ENCODE data around the gene SNAPIN.

The SNAPIN gene, protein sequence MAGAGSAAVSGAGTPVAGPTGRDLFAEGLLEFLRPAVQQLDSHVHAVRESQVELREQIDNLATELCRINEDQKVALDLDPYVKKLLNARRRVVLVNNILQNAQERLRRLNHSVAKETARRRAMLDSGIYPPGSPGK

DNA sequence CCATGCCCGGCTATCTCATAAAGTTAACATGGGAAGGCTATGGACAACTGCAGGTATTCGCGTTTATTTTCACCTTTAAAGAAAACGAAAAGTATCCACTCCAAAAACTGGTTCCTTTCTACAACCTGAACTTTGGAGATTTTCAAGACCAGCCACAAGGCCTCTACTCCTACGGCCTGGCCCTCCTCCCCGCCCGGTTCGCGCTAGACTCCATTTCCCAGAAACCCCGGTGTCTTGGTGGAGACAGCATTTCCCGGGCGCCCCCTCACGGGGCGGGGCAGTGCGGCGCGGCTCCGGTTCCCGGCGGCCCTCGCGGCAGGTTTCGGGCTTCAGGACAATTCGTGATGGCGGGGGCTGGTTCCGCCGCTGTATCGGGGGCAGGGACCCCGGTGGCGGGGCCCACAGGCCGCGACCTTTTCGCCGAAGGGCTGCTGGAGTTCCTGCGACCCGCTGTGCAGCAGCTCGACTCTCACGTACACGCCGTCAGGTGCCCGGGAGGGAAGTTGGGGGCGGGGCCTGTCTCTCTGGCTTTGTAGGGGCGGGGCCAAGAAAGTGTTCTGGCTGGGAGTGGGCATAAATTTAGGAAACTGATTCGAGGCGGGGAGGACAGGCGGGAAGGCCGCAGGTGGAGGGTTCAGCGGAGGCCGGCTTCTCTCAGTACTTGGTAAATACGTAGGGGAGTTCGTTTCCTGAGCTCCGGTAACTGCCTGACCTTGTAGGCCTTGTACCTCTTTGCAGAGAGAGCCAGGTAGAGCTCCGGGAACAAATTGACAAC, at the start of gene SNAPIN:
Gene SNAPIN, plus strand, starts transcription at position 304 of the 775 bp plus-strand sequence. Its CDS starts 41 bp downstream, at position 345.
- peak; percentile 75 to 82 for DNase-seq

DNA sequence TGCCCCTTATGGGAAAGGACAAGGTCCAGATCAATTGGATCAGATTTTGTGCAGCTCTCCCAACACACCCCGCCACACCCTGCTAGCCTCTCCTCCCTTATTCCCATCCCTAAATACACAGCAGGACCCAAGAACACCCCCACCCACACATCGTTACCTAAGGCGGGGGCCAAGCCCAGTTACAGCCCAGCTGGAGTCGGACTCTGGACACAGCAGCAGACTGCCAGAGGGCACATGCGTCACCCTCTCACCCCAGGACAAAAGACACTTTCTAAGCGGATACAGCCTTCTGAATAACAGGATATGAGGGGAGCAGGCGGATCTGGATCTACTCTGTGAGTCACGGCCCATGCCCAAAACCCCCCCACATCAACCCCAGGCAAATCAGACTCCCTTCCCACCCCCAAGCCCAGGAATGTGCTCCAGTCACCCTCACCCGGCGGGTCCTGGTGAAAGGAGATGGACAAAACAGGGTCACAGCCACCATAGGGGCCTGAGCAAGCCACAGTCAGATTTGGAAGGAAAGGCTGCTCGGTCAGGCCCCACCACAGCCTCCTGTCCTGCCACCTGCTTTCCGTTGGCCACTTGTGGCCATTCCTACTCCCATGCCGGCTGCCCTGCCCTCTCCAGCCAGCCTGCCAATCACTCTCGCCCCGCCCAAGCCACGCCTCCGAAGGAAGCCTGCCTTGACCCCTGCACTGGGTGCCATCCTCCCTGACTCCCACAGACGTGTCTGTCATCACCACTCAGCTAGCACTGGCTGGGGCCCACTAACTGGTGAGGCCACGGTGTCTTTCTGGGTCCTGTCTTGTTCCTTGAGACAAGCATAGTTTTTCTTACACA, 49.5 kb upstream of the SNAPIN start:
- DNase-seq, result no peak

DNA sequence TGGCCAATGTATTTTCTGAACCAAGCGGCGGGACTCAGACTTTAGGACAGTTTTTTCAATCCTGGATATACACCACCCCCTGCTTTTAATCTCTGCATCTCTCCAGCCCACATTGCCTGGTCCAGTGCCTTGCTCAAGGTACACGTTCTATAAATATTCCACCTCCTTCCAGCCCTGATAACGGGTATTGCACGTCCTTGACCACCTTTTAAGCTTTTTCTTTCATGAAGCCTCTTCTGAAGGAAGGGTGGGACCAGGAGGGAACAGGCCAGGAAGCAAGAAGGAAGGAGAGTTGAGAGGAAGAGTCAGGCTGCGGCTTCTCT, 49.0 kb upstream of the SNAPIN start:
- DNase-seq, result no peak

DNA sequence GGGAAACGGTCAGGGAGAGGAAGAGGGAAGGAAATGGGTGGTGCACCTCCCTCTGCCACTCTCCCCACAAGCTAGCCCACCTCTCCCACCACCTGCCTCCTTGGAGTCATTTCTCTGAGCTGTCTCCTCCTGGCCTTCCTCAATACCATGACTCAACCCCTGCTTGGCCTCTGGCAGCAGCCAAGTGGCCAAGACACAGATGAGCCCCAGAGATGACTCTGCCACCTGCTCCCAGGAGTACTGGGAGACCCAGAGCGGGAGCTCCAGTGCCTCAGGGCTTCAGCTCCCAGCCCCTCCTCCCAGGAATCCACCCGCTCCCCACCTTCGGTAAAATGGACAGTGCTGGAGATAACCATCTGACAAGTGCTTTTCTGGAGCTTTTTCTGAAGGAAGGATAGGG, 48.2 kb upstream of the SNAPIN start:
- DNase-seq, result no peak

DNA sequence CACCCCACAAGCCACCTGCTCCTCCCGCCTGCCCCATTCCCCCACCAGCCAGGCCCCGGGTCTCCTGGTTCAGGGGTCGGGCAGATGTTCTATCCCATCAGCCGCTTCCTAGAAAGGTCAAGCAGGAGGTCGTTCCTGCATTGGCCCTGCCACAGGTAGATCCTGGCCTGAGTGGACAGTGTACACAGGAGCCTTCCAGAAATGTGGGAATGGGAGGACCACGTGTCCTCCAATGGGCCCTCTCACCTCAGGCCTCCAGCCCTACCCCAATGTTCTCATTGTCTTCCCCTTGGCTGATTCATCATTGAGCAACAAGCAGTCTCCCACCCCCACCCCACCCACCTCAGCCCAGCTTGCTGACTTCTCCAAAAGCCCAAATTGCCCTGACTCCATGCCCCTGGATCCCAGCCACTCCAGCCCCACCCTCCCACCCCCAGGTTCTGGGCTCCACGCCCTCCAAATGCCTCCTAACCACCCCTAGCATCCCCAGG, 47.6 kb upstream of the SNAPIN start:
- DNase-seq, result no peak

DNA sequence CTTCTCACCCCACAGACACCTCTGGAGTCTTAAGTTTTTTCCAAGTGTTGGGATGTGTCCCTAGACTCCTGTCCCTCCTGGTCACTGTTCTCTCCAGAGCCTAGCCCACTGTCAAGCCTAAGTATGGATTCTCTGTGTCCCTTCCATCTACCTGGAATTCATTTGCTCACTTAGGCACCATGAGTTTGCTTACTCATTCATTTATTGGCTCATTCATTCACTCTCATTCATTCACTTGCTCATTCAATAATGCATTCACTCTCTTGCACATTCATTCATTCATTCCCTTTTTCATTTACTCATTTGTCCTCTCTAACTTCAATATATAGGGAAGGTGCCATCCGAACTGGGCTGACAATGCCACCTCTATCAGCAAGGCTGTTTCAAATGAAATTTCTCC, 47.1 kb upstream of the SNAPIN start:
- DNase-seq, result no peak

DNA sequence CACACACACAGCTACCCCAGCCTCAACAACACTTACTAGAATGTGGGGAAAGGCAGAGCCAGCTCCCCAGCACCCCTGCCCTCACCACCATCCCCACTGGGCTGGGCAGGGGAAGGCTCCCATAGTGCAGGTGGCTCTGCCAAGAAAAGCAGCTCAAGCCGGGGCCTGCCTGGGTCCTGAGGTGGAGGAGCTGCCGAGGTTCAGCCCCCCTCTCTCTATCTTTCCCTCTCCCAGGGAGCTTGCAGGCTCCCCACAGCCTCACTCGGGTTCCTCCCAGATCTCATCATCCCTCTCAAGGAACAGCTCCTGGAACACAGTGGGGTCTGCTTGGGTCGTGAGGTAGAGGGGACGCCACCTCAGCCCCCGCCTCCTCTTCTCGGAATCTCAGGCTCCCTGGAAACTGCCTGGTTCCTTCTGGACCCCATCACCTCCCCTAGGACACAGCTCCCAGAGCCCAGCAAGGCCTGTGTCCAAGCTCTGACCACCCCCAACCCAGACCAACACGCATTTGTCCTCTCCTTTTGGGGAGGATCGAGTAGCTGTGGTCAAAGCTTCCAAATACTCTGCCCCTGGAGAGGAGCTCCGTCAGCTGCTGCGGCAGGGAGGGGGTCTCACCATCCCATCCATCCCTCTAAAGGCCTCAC, 46.3 kb upstream of the SNAPIN start:
- no peak for DNase-seq

DNA sequence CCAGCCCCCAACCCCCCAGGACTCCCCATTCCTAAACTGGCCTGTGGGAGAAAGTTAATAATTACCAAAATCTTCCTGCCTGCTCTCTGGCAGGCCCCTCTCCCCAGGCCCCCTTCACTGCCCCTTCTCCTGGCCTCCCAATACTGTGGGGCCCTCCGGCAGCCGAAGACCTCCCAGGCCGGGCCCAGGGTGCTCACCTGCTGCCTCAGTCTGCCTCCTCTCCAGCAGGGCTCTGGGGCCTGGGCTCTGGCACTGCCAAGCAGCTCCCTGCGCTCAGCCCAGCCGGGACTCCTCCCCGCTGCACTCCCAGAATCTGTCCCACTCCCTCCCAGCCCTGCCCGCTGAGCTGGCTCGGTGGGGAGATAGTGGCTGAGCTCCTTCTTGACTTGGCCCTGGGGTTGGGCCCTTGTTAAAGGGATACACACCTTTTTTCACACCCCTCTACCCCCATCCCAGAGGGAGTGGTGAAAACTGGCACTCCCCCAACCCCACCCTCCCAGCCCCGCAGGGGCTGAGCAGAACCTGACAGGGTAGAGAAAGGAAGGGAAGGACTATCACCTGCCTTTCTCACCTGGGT, 45.7 kb upstream of the SNAPIN start, which contains the start of gene S100A16:
Gene S100A16, minus strand, starts transcription at position 383 of the 577 bp plus-strand sequence. CDS start 4,986 bp downstream, outside the sequence.
- no peak for DNase-seq

DNA sequence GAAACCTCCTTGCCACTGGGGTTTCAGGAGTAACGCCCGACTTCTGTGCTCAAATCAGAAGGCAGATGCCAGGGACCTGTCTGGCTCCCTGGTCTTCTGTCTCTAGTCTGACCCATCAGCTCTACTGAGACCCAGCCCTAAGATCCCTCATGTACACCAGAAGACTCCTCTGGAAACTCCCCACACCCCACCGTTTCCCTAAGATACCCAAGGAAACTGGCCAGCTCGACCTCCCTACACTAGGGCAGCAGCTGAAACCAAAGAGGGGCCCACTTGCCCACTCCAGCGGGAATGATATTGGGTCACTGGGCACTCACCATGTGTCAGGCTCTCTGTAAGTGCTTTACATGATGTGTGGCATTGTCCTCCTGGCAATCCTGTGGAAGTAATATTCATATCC, 45.1 kb upstream of the SNAPIN start:
- no peak for DNase-seq

DNA sequence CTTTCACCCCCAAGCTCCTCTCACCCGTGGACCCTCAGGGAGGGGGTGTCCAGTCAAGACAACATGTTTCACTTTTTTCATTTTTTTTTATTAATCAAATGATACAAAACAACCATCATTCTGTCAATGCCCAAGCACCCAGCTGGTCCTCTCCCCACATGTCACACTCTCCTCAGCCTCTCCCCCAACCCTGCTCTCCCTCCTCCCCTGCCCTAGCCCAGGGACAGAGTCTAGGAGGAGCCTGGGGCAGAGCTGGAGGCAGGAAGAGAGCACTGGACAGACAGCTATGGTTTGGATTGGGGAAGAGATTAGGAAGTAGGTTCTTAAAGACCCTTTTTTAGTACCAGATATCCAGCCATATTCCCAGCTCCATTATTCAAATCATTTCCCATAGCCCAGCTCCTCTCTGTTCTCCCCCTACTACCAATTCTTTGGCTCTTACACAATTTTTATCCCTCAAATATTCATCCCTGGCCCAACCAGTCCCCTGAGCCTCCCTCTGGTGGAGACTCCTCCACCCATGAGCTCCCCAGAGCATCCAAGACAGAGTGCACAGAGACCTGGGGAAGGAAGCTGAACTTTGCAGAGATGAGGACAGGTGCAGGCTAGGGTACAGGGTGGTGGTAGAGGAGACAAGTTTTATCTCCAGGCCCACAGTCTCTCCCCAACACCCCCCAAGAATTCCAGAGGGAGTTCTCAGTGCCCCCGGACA, 44.2 kb upstream of the SNAPIN start:
- no peak for DNase-seq

DNA sequence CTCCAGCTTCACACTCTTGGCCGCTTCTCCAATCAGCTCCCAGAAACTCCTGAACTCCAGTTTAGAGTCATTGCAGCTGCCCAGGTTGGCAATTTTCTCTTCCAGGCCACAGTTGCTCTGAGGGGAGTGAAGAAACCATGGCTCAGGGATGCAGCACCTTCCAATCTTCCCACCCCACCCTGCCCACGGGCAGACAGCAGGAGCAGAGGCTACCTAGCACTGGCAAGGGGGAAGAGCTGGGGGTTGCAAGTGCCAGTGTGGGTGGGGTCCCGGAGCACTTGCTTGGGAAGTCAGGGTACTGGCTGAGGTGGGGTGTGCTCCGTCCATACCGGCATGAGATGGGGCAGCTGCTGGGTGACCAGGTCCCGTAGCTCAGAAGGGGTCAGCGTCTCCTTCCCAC, 43.6 kb upstream of the SNAPIN start:
- DNase-seq, result no peak

DNA sequence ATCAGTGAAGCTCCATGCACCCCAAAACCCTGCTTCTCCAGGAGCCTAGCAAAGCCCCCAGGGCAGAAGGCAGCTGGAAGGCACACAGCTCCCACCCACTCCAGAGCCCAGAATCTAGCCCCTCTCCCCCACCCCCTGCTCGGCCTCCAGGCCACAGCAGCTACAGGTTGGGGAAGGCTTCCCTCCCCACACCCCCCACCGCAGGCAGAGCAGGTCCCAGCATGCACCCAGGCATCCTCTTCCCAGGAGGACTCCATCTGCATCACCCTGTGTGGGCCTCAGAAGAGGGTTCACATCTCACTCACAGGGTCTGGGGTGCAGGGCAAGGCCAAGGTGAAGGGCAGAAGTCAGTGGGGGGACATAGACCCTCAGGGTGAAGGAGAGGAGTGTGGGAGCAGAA, 43.1 kb upstream of the SNAPIN start:
- DNase-seq, result no peak

DNA sequence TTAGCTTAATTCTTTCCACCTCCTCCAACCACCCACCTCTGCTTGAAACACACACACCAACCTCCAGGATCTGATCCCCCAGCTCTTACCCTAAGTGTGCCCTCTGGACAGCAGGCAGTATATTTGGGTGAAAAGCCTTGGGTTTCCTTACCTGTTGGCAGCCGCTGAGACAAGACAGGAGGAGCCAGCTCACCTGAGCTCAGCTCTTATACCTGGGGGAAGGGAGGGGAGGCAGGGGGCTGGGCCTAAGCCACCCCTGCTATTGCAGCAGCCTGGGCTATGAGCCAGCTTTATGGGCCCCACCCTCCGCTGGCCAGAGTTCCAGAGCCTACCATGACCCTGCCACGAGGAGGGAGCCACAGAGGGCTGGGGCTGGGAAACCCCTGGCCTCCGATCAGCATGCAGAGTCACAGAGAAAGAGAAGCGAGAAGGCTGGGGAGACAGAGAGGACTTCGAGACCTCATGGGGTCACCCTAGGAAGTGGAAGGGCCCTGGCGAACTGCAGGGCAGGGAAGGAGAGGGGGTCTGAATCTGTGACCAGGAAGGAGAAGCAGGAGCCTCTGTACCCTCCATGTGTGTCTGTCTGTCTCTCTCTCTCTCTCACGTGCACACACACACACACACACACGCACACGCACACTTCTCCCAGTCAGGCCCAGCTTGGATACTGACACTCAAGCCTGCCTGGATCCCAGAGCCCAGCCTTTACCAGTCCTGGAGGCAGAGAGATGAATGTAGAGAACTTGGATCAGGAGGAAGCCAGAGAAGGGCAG, 42.2 kb upstream of the SNAPIN start, which contains the start of gene S100A14:
Gene S100A14, minus strand, starts transcription at position 182 of the 773 bp plus-strand sequence. CDS start 467 bp downstream, outside the sequence.
- DNase-seq, result no peak

DNA sequence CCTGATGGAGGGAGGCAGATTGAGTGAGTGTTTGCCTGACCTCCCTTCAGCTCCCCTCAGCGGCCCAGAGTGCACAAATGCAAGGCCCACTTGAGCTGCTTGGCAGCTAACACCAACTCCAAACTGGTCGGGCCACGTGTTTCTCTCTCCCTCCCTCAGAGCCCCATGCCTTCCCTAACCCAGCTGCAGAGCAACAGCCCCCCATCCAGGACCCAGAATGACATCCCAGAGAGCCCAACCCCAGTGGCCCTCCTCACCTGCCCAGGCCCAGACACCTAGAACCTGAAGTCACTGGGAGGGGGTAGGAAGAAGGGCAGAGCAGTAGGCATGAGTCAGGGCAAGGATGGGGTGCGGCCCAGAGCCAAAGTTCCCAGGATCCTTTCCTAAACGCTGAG, 41.6 kb upstream of the SNAPIN start:
- no peak for DNase-seq

DNA sequence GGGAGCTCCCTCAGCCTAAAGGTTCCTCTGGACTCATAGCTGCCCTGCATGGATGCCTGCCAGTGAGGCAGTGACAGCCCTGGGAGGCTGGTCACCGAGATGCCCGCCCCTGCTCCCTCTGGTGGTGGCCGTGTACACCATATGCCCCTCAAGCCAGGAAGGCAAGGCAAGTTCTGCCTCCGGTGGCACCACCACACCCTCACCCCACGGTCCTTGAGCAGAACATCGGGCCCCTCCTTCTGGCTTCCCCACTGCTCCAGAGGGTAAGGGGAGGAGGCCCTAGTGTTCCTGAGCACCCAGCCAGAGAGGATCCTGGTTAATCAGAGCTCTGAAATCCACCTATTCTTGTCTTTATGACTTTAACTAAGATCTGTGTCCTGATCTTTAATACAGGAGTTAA, 40.8 kb upstream of the SNAPIN start:
- DNase-seq, result peak; percentile 47 to 65

DNA sequence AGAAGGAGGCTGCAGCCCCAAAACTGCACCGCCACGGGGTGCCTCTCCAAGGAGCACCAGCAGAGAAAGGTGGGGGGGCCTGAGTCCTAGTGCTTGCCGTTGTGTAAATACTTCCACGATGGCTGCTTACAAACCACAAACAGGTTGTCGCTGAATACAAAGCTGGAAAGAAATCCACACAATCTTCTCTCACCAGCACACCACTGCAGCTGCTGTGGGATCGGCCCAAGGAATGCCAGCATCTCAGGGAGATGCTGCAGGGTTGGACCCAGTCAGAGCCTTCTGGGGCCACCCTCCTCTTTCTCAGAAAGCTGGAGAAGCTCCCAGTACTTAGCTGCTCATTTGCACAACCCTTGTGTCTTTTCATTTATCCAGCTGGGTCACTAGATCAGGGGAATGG, 39.3 kb upstream of the SNAPIN start:
- DNase-seq, result no peak

DNA sequence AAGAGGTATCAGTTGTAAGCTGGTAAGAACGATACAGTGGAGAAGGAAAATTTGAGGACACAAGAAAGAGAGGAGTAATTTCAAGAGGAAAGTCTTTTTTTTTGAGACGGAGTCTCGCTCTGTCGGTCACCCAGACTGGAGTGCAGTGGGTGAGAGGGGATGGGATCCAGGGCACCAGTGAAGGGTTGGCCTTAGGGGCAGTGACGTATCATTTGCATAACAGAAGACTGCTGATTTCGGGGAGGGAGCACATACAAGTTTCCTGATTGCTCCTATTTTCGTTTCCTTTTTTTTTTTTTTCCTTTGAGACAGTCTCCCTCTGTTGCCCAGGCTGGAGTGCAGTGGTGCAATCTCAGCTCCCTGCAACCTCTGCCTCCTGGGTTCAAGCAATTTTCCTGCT, 35.4 kb upstream of the SNAPIN start:
- no peak for DNase-seq

DNA sequence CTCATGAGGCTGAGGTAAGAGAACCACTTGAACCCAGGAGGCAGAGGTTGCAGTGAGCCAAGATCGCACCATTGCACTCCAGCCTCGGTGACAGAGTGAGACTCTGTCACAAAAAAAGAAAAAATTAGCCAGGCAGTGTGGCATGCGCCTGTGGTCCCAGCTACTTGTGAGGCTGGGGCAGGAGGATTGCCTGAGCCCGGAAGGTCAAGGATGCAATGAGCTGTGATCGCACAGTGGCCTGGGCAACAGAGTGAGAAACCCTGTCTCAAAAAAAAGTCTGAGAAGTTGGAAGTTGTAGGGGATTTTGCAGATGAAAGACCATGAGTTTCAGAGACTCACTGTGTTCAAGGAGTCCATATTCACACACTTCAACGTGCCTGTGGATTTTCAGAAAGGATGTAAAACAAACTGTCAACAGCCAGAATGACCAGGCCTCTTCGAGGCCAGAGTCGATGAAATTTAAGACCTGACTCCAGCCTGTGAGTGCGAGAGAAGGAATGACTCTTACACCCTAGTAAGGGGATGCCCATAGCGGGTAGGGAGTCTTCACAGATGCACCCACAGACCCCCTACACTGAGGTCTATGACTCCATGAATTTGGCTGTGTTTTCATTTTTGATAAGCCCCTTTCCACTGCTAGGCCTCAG, 33.4 kb upstream of the SNAPIN start:
- no peak for DNase-seq

DNA sequence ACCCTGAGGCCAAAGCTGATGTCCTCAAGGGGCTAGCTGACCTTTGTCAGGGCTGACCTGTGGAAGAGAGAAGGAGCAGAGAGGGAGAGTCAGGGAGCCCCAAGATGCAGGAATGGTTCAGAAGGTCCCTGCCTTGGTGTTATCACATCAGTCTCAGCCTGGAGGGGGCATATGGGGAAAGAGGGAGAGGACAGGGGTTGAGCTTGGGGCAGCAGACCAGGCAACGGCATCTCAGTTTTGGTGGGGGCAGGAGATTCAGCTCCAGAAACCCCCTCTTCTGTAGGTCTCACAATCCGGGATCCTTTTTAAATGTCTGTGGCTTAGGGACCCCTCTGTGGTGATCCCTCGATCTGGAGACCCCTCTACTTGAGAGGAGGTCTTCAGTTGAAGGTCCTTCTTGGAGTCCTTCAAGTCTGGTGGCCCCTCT, 32.0 kb upstream of the SNAPIN start:
- DNase-seq, result no peak

DNA sequence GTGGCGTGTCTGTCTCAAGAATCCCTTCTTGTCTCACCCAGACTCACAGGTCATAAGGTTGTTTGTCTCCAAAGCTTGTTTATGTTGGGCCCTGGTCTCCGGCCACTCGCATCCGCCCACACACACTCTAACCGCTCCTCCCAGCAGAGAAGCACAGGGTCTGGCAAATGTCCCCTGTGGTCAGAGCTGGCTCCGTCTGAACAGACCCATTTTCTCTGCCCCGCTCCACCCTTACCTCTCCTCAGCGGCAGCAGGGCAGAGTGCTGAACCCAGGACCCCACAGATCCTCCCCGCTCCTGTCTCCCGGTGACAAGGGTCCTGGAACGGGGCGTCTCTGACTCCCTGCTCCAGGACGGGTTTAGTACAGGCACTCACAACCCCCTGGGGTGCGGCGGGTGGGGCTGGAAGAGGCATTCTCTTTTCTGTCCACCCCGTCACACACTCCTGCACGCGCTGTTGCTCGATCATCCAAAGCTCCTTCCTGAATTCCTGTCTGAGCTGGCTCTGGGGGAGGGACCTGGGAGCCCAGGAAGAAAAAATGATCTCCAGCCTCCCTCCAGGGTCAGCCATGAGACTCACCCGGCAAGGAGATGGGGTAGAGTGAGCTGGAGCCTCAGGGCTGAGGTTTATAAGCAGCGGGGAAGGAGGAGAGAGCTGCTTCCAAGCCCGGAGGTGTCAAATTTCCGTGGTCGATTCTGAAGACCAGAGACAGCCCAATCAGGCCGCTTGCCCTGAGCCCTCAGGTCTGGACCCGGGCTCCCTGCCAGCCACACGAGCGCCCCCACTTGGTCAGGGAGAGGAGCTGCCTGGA, 31.4 kb upstream of the SNAPIN start, which contains the start of gene S100A13:
Gene S100A13, minus strand, starts transcription at position 602 of the 811 bp plus-strand sequence. CDS start 1,033 bp downstream, outside the sequence.
- DNase-seq, result peak; percentile 63 to 85

Measured in NCI-H524 (cell line).